ENCODE measurements around the gene HIVEP3. TPM values are rescaled to one million over a fixed set of nuclear protein-coding genes. Genes with fewer than 3 reads are reported as not detected.

HIVEP3 gene
- total RNA-seq, 1 donor from 2014 or later = 6.4 TPM

DNA sequence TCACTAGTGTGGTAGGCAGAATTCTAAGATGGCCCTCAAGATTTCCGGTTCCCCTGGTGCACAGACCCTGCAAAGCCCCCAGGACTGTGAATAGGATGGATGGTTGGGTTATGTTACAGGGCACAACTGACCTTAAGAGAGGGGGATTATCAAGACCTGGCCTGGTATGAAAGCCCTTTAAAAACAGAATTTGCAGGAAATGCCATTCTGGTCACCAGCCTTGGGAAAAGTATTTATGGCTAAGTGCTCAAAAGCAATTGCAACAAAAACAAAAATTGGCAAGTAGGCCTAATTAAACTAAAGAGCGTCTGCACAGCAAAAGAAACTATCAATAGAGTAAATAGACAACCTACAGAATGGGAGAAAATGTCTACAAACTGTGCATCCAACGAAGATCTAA is 289.6 kb downstream of the HIVEP3 start:
- intact Hi-C loops (cut with DNase I) = loop anchor here (10.0 kb wide), 1 partner anchor 166 kb away; no protein-coding TSS in a partner anchor
- DNase-seq (no peak), ATAC-seq (ENCODE audit: poor library complexity) (no peak)

- intact Hi-C loops (cut with DNase I) = loop anchor here (10.0 kb wide), 1 partner anchor 167 kb away; no protein-coding TSS in a partner anchor
- no peak for DNase-seq
- no peak for ATAC-seq (ENCODE audit: poor library complexity)
These were observed 291.0 kb downstream of the HIVEP3 start for GRCh38 chr1:41627491-41628280.

GRCh38 chr1:41626616-41627375 is 291.9 kb downstream of the HIVEP3 start:
- intact Hi-C loops (cut with DNase I) = loop anchor here (10.0 kb wide), 1 partner anchor 168 kb away; no protein-coding TSS in a partner anchor
- ATAC-seq (ENCODE audit: poor library complexity) = no peak
- no peak for DNase-seq

DNA sequence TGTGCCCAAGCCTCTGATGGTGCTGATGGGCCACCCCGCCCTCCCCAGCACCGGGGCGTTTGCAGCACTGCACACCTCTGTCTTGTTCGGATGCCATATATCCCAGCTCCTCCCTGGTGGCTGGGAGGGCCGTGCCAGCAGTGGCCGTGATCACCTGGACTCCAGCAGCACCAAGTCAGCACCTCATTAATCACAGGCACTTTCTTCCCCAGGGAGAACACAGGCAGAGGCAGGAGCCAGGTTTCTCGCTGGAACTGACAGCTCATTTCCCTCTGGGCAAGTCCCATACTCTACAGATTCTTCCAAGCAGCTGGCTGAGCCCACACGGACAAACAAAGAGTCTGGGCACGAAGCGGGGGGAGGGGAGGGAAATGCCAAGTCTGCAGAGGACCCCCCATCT is 292.6 kb downstream of the HIVEP3 start:
- peak; percentile 87 for ATAC-seq (ENCODE audit: poor library complexity)
- no peak for DNase-seq
- intact Hi-C loops (cut with DNase I) = loop anchor here (10.0 kb wide), 1 partner anchor 169 kb away; no protein-coding TSS in a partner anchor

- no peak for ATAC-seq (ENCODE audit: poor library complexity)
- no peak for DNase-seq
- intact Hi-C loops (cut with DNase I) = loop anchor here (10.0 kb wide), 1 partner anchor 171 kb away; no protein-coding TSS in a partner anchor
These were observed 295.0 kb downstream of the HIVEP3 start for GRCh38 chr1:41623736-41624135.

- ATAC-seq (ENCODE audit: poor library complexity) = no peak
- intact Hi-C loops (cut with DNase I) = loop anchor here (10.0 kb wide), 1 partner anchor 172 kb away; no protein-coding TSS in a partner anchor
- no peak for DNase-seq
These were observed 295.6 kb downstream of the HIVEP3 start for GRCh38 chr1:41622859-41623732.

GRCh38 chr1:41622402-41622801 is 296.3 kb downstream of the HIVEP3 start:
- DNase-seq = no peak
- intact Hi-C loops (cut with DNase I) = loop anchor here (10.0 kb wide), 1 partner anchor 172 kb away; no protein-coding TSS in a partner anchor
- ATAC-seq (ENCODE audit: poor library complexity) = no peak

- DNase-seq (no peak), ATAC-seq (ENCODE audit: poor library complexity) (no peak)
- intact Hi-C loops (cut with DNase I) = loop anchor here (10.0 kb wide), 1 partner anchor 173 kb away; no protein-coding TSS in a partner anchor
These were observed 296.9 kb downstream of the HIVEP3 start for GRCh38 chr1:41621791-41622190.

DNA sequence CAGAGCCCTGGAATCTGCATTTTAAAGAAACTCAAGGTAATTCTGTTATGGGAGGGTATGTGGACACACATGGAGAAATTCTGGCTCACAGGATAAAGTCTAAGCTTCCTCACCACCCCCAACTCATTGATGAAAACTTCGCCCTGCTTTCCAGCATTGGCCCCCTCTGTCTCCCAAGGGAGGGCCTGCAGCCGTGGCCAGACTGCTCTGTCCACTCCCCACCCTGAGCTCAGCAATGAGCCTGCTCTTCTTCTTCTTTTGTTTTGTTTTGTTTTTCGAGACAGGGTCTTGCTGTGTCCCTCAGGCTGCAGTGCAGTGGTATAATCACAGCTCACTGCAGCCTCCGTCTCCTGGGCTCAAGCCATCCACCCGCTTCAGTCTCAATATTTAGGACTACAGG is 297.5 kb downstream of the HIVEP3 start:
- intact Hi-C loops (cut with DNase I) = loop anchor here (10.0 kb wide), 1 partner anchor 174 kb away; no protein-coding TSS in a partner anchor
- no peak for ATAC-seq (ENCODE audit: poor library complexity)
- DNase-seq = no peak

DNA sequence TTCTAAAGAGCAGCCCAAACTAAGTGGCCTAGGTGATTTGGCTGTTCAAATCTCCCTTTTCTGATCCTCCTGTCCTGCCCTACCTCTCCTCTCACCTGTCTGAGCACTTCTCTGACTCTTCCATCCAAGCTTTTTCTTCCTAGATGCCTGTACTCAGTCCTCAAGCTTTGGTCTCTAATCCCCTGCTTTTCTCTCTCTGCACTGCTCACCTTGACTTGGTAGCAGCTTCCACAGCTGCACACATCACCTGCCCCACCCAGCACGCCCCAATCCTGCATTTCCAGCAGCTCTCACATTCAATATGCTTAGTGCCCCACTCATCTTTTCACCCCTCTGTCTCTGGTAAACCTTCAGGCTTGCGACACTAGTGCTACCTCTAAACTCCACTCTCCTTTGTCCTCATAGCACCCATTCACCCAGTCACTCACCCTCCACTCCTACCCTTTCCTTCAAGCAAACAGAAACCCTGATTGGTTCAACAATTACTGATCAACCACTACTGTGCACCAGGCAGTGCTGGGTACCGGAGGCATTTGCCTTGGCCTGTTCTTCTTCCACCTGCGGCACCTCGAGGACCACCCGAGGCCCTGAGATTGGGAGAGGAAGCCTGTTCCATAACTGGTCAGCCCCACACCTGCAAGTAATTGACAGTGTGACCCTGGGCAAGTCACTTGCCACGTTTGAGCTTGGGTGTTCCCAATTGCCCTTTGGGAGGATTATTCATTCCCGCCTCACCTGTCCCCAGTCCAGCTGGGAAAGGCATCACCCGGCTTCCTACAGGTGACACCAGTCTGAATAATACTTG is 298.2 kb downstream of the HIVEP3 start:
- ATAC-seq (ENCODE audit: poor library complexity) (no peak), DNase-seq (no peak)
- intact Hi-C loops (cut with DNase I) = loop anchor here (10.0 kb wide), 1 partner anchor 174 kb away; no protein-coding TSS in a partner anchor

GRCh38 chr1:41619511-41620364 is 299.0 kb downstream of the HIVEP3 start:
- DNase-seq = no peak
- no peak for ATAC-seq (ENCODE audit: poor library complexity)
- intact Hi-C loops (cut with DNase I) = loop anchor here (10.0 kb wide), 1 partner anchor 175 kb away; no protein-coding TSS in a partner anchor

DNA sequence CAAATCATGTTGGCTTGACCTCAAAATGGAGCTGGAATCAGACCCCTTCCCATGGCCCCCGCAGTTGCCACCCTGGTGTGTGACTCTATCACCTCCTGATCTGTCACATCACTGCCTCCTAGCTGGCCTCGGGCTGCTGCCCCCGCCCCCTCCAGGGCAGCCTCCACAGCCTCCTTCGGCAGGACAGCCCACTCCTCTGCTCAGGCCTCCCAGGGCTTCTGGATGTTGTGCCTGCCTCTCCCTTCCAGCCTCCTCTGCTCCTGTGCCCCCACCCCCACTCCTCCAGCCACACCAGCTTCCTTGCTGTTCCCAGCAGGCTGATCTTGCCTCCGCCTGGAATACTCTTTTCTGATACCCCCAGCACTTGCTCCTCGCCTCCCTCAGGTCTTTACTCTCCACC is 299.9 kb downstream of the HIVEP3 start:
- ATAC-seq (ENCODE audit: poor library complexity) (no peak), DNase-seq (no peak)
- intact Hi-C loops (cut with DNase I) = no loop called here

- DNase-seq (peak; percentile 91), ATAC-seq (ENCODE audit: poor library complexity) (peak; percentile 98)
- intact Hi-C loops (cut with DNase I) = no loop called here
These were observed 300.5 kb downstream of the HIVEP3 start for GRCh38 chr1:41618066-41618825.

DNA sequence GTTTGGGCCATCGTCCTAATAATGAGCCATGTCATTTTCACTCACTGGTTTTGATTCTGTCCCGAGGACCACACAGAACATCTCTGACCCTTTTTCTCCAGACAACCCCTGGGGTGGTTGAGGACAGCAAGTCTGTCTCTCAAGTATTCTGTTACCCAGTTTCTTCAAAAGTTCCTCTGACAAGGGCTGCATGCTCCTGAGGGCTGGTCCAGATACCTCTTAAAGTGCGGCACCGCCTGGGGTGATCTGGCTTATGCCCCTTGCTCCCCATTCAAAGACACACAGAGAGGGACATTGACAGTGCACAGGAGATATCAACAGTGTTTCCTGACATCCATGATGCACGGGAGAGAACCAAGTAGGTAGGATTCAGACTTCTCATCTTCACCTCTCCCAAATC is 301.4 kb downstream of the HIVEP3 start:
- ATAC-seq (ENCODE audit: poor library complexity) (no peak), DNase-seq (no peak)
- intact Hi-C loops (cut with DNase I) = no loop called here

GRCh38 chr1:41616563-41616962 is 302.2 kb downstream of the HIVEP3 start:
- intact Hi-C loops (cut with DNase I) = no loop called here
- ATAC-seq (ENCODE audit: poor library complexity) (no peak), DNase-seq (no peak)

GRCh38 chr1:41615981-41616380 is 302.7 kb downstream of the HIVEP3 start:
- ATAC-seq (ENCODE audit: poor library complexity) = no peak
- no peak for DNase-seq
- intact Hi-C loops (cut with DNase I) = no loop called here
